ENCODE measurements around the gene PRR5.
"Not testable (repeated sequence)": the region's sequence is repeated elsewhere in the genome, so short reads cannot be mapped to it uniquely, and the experiment has no call there.

PRR5 gene

GRCh38 chr22:44701824-44702478, at the start of gene PRR5:
PRR5 (plus strand) TSS chr22:44702204; CDS start chr22:44702475, 271 bp downstream.
- peak; percentile 29 for DNase-seq

DNA sequence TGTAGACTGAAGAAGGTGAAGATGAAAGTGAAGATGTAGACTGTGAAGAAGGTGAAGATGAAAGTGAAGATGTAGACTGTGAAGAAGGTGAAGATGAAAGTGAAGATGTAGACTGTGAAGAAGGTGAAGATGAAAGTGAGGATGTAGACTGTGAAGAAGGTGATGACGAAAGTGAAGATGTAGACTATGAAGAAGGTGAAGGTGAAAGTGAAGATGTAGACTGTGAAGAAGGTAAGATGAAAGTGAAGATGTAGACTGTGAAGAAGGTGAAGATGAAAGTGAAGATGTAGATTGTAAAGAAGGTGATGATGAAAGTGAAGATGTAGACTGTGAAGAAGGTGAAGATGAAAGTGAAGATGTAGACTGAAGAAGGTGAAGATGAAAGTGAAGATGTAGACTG, 49.1 kb upstream of the PRR5 start:
- not testable (repeated sequence) for DNase-seq

GRCh38 chr22:44658311-44658953, 43.6 kb upstream of the PRR5 start:
- no peak for DNase-seq

DNA sequence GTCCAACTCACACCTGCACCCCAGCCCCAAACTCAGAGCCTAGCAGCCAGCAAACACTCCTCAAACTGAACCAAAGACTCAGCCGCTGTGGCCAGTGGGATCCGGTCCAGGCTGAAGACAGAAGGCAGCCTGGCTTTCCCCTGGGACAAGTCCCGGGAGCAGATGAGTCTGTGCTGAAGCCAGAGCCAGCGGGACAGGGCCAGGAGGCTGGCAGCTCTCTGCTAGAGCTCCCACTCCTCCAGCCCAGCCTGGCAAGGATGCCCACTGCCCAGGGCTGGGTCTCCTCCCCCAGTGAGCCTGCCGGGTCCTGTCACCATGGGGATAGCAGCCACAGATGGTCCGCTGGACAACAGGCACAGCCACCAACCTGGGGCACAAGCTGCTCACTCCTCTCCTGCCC, 42.9 kb upstream of the PRR5 start:
- DNase-seq: no peak

DNA sequence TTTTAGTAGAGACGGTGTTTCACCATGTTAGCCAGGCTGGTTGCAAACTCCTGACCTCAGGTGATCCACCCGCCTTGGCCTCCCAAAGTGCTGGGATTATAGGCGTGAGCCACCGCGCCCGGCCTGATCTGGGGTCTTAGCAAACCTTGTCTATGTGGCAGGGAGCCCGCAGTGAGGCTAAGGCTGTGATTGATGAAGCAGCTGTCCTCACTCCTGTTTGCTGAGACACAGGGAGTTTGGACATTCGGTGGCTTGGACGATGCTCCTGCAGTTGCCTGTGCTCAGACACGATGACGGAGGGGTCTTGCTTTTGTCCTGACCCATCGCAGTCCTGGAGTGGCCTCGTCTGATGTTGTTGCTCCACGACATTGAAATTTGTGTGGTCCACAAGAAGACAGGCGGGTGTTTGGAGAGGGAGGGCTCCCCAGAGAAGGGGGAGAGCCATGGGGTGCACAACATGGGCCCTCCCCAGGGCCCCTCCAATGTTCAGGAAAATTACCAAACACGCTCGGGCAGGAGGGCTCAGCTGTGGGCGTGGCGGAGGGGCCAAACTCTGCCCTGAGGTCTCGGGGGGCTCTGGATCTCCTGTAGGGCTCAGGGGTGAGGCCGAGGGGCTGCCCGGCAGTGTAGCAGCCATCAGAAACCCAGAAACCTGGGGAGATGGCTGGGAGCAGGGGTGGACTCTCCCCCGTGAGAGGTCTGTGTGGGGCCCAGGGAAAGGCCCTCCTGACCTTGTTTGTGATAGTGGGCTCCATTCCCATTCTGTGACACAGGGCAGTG, 41.8 kb upstream of the PRR5 start:
- no peak for DNase-seq

DNA sequence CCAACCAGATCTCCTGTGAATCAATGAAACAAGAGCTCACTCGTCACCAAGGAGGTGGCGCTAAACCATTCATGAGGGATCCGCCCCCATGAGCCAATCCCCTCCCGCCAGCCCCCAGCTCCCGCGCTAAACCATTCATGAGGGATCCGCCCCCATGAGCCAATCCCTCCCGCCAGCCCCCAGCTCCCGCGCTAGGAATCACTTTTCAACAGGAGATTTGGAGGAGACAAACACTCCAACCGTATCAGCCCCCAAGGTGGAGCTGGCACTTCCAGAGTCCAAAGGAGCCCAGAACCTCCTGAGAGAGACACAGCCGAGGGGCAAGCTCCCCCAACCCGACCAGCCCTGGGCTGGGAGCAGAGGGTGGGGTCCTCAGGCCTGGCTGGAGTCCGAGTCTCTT, 40.9 kb upstream of the PRR5 start:
- DNase-seq: no peak

- no peak for DNase-seq
Measured at GRCh38 chr22:44661659-44662569, 40.1 kb upstream of the PRR5 start.

GRCh38 chr22:44663256-44663999, 38.6 kb upstream of the PRR5 start:
- DNase-seq: no peak

GRCh38 chr22:44664149-44664548, 37.9 kb upstream of the PRR5 start:
- DNase-seq: no peak

- DNase-seq: no peak
Measured at GRCh38 chr22:44665115-44665514, 36.9 kb upstream of the PRR5 start.

- no peak for DNase-seq
Measured at GRCh38 chr22:44666207-44666585, 35.8 kb upstream of the PRR5 start.

DNA sequence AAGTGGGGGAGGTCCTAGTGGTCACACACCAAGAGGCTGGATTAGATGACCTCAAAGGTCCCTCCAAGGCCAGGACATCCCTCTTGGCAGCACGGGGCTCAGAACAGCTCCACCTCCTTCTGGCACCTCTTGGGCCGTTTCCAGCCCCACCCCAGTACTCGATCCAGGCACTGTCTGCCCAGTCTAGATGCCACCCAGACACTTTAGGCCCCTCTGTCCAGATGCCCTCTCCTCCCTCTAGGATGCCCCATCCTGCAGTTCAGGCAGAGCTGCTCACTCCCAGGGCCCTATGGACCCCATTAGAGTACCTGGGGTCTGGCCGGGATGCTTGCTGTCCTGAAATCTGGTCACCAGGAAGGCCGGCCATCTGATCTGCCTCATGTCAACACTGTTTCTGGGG, 34.7 kb upstream of the PRR5 start:
- no peak for DNase-seq

- DNase-seq: no peak
Measured at GRCh38 chr22:44667829-44668189, 34.2 kb upstream of the PRR5 start.

GRCh38 chr22:44668190-44668885, 33.7 kb upstream of the PRR5 start:
- no peak for DNase-seq

GRCh38 chr22:44668886-44669521, 33.0 kb upstream of the PRR5 start:
- DNase-seq: no peak

- DNase-seq: no peak
Measured at GRCh38 chr22:44669561-44669976, 32.4 kb upstream of the PRR5 start.

DNA sequence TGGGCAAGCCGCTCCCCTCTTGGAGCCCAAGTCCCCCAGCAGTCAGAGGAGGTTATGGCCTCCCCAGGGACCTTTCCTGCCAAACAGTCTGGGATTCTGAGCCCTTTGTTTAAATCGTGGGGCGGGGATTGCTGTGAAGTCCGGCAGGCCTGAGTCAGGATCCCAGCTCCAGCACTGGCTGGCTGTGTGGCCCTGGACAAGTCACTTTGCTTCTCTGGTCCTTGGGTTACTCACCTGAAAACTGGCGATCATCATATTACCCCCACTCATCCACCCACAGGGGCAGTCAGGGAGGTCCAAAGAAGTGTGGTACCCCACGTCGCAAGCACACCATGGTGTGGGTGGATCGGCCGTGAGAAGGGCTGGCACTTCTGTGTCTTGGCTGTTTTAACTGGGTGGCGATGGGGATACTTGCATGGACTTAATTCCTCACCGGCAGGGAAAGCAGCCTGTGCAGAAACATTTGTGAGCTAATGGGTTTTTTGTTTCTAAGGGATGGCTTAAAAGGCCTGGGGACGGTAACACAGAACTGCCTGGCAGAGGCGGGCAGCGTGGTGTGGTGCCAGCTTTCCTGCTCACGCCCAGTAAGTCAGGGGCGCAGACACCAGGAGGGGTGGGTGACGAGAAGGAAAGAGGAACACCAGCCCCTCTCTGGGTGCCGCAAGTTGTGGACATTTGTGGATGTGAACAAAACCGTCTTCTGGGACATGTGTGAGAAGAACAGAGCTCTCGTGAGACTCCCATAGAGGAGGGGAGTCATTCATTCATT, 31.6 kb upstream of the PRR5 start:
- DNase-seq: no peak

GRCh38 chr22:44671742-44672141, 30.3 kb upstream of the PRR5 start:
- DNase-seq: no peak

DNA sequence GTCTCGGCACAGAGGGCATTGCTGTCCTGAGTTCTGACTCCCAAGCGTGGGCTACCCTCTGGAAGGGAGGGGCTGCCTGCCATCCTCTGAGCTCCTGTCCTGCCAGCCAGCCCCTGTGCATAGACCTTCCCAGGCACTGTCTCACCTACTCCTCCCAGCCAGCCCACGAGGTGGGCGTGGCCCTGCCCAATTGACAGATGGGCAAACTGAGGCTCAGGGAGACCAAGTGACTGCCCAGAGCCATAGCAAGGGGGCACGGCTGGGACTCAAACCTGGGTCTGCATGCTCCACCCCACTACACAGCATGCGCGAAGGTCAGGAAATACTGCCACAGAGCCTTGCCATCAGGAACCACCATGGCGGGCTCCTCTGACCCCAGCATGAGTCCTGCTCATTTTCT, 29.4 kb upstream of the PRR5 start:
- DNase-seq: no peak

GRCh38 chr22:44673406-44673805, 28.6 kb upstream of the PRR5 start:
- no peak for DNase-seq

All from NCI-H526 treated with DMSO at 0.1 percent for 48 hours (cell line).